Left lung (tissue), 10 donors: ENCODE data around the gene USP32. TPM values are rescaled to one million over a fixed set of nuclear protein-coding genes. Genes with fewer than 3 reads are reported as not detected.

Source experiments
- ATAC-seq: fragments of 200-7000 bp; cut with Tn5 transposase; one replicate; pipeline ENCODE4 v1.9.1; 2020; ENCODE audit warnings: moderate library complexity
- DNase-seq, 4 donors: peaks; one replicate each; pipeline ENCODE4 v3.0.0-alpha.2; 2013 to 2020
- H3K27ac ChIP-seq, 2 donors: fragments of 200-600 bp; sonication (generic) in 1 of 2; one replicate each; pipeline versions ENCODE4 v1.5.0 to v1.8.0; 2020 to 2021
- H3K27me3 ChIP-seq, 2 donors: fragments of 200-600 bp; sonication (generic) in 1 of 2; one replicate each; pipeline versions ENCODE4 v1.5.0 to v1.8.0; 2020 to 2021
- H3K36me3 ChIP-seq, 2 donors: fragments of 200-600 bp; sonication (generic) in 1 of 2; one replicate each; pipeline versions ENCODE4 v1.5.0 to v1.8.0; 2020 to 2021
- H3K4me1 ChIP-seq, 2 donors: fragments of 200-600 bp; one replicate each; pipeline ENCODE4 v1.8.0; 2021
- H3K4me3 ChIP-seq, 2 donors: fragments of 200-600 bp; sonication (generic) in 1 of 2; one replicate each; pipeline versions ENCODE4 v1.5.0 to v1.8.0; 2020 to 2021; ENCODE audit warnings: mild to moderate bottlenecking in 1 of 2
- H3K9me3 ChIP-seq, 2 donors: fragments of 200-600 bp; sonication (generic) in 1 of 2; one replicate each; pipeline versions ENCODE4 v1.5.0 to v1.8.0; 2020 to 2021
- CTCF ChIP-seq, 2 donors: fragments of 200-600 bp; sonication (generic) in 1 of 2; IDR thresholded peaks; one replicate each; pipeline versions ENCODE4 v1.5.0 to v1.8.0; 2021; ENCODE audit warnings: antibody characterized with exemption in 2 of 2
- intact Hi-C, 2 donors: fragments of 100-400 bp; cut with DNase I; formaldehyde crosslinking; loops; one replicate each; pipeline versions ENCODE4 v1.11.2 to v1.14.2; 2022
- polyA plus RNA-seq, 6 donors: library from polyadenylated mRNA; unstranded; fragments of 120-200 nt; gene quantifications; one replicate each; pipeline ENCODE4 v1.2.1, GENCODE V29; 2013; ENCODE audit not compliant: insufficient read length in 6 of 6
- total RNA-seq, 2 donors: library from RNA; stranded (reverse); fragmentation: NEBNext Ultra II Directional; extraction: Animal tissue kit (Norgen Biotek cat#: 25700); gene quantifications; one replicate each; pipeline ENCODE4 v1.2.1, GENCODE V29; 2021
- donor health status: DM: no; HTN: yes; CAD: no.
- donor health status: DM: no; HTN: no; CAD: no.

The USP32 gene
- total and polyA plus RNA-seq, 8 donors, result 30.7 to 73.2 (median 37.7) TPM

- ATAC-seq (no peak), DNase-seq (peak in 1 of 4 donors; percentile 2)
- intact Hi-C loops, result no loop called here
- Histone ChIP-seq H3K36me3 (peaks cover 0 to 5% of the 10 kb centered on the region in 2 donors), H3K4me1 (peaks cover 5 to 44% of the 10 kb centered on the region in 2 donors), H3K27me3 (peaks cover 37 to 54% of the 10 kb centered on the region in 2 donors), H3K27ac (no peak overlapping the region), H3K4me3 (no peak overlapping the region), H3K9me3 (no peaks in the 10 kb centered on the region)
- TF ChIP-seq CTCF (IDR thresholded peaks at IDR 0.05), result no peak
Observed at GRCh38 chr17:60137731-60138130, 254.2 kb downstream of the USP32 start.

- peak in 2 of 4 donors; percentile 4 to 16 for DNase-seq
- Histone ChIP-seq H3K27me3 (peaks cover 30 to 44% of the 10 kb centered on the region in 2 donors), H3K36me3 (peaks cover 0 to 14% of the 10 kb centered on the region in 2 donors), H3K27ac (no peak overlapping the region), H3K4me3 (peak overlapping the region in 1 of 2 donors; percentile 82), H3K9me3 (no peaks in the 10 kb centered on the region), H3K4me1 (peaks cover 0 to 32% of the 10 kb centered on the region in 2 donors)
- ATAC-seq, result no peak
- intact Hi-C loops, result no loop called here
- no peak for TF ChIP-seq CTCF (IDR thresholded peaks at IDR 0.05)
Observed at GRCh38 chr17:60135951-60136666, 255.8 kb downstream of the USP32 start.

GRCh38 chr17:60135151-60135950 is 256.6 kb downstream of the USP32 start:
- intact Hi-C loops, result no loop called here
- peak overlapping the region; percentile 80 to 84 for H3K27ac ChIP-seq
- peak; percentile 98 for ATAC-seq

GRCh38 chr17:60134396-60135150 is 257.4 kb downstream of the USP32 start:
- no peak for ATAC-seq
- intact Hi-C loops, result no loop called here

More at GRCh38 chr17:60135151-60135950, 256.6 kb downstream of the USP32 start:
- peaks cover 22 to 36% of the 10 kb centered on the region in 2 donors for H3K27me3 ChIP-seq
- TF ChIP-seq CTCF (IDR thresholded peaks at IDR 0.05), result no peak
- H3K4me3 ChIP-seq, result peak overlapping the region; percentile 82 to 90
- H3K36me3 ChIP-seq, result peaks cover 0 to 14% of the 10 kb centered on the region in 2 donors
- DNase-seq, result peak; percentile 70 to 98 (median 89)
- H3K9me3 ChIP-seq, result no peaks in the 10 kb centered on the region
- H3K4me1 ChIP-seq, result peaks cover 0 to 26% of the 10 kb centered on the region in 2 donors

More at GRCh38 chr17:60134396-60135150, 257.4 kb downstream of the USP32 start:
- Histone ChIP-seq H3K9me3 (no peaks in the 10 kb centered on the region), H3K27ac (peak overlapping the region; percentile 80 to 84), H3K4me3 (peak overlapping the region; percentile 82 to 90), H3K36me3 (peaks cover 0 to 14% of the 10 kb centered on the region in 2 donors), H3K27me3 (peaks cover 15 to 28% of the 10 kb centered on the region in 2 donors), H3K4me1 (peaks cover 0 to 19% of the 10 kb centered on the region in 2 donors)
- no peak for DNase-seq
- TF ChIP-seq CTCF (IDR thresholded peaks at IDR 0.05), result no peak
